NCI-H2227 (cell line): ENCODE measurements around the gene INSC.

ENCODE experiments used
- DNase-seq: peaks from one replicate; lab custom pipeline; 2025; ENCODE audit not compliant: unreplicated experiment; lab: John Stamatoyannopoulos, UW

INSC gene

DNA sequence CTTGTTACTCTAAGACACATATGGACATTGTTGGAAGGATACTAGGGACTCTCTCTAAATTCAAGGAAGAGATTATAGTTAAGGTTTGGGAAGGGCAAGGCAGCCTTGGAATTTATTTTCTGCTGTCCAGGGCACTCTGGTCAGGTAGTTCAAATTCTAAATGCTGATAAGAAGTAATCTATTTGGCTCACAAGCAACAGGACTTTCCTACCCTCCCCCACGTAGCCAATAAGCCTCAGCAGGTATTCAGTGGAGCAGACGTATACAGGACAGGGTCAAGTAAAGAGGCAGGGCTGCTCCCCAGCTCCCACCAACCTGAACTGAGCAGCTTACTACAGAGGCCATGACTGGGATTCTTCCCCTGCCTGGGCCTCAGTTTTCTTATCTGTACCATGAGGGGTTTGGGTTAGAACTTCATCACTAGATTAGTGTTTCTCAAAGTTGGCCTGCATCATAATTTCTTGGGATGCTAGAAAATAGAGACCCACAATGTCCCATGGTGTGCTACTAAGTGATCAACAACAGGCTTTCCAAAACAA lies 6.1 kb upstream of the INSC start:
- DNase-seq = no peak

DNA sequence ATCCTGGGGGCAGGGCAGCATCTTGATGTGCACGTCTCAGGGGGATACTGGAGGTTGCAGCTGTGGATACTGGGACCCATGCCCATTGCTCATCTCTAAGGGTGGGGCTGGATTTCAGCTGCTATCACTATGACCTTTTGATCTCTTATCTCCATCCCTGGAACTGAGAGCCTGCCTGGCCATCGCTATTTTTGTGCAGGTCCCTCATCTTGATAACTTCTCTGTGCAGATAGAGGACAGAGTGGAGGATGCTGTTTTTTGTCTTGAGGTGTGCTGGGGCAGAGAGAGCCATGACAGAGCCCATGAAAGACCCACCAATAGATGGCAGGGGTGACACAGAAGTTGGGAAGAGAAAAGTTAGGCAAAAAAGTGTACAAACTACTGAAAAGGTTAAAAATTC lies 5.1 kb upstream of the INSC start:
- DNase-seq = no peak

GRCh38 chr11:15111215-15111614 lies 3.5 kb upstream of the INSC start:
- DNase-seq = no peak

DNA sequence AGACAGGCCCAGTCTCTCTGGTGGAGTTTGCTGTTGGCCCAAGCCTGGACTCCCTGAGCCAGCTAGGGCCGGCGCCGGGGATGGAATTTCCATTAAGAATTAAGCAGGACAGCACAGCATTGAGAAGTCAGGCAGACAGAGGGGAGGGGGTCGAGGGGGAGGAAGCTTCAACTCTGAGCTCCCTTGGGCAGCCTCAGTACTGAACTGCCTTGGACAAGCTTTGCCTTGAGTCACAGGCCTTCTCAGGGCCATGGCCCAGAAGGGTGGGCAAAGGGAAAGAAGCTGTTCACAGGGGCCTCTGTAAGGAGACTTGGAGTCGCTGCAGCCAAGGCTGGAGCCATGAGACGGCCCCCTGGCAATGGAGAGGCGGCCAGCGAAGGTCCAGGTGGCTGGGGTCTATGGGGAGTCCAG lies 2.6 kb upstream of the INSC start:
- no peak for DNase-seq

GRCh38 chr11:15113381-15113780 lies 1.3 kb upstream of the INSC start:
- DNase-seq = no peak

DNA sequence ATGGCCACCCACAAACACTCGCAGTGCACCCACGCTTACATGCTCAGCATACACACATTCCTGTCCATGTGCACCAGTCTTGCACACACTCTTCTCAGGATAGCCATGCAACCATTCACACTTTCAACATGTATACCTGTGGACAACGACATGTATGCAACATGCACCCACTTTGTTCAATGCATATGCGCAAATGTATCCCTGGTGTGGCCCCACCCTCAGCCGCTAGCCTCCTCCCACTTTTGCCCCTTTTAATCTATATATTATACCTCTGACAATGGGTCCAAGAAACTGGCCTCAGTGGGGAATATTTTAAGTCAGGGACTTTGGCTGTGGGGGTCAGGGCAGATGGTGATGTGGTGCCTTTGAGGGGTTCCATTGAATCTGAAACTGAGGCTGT lies 963 bp downstream of the INSC start:
- DNase-seq = no peak

DNA sequence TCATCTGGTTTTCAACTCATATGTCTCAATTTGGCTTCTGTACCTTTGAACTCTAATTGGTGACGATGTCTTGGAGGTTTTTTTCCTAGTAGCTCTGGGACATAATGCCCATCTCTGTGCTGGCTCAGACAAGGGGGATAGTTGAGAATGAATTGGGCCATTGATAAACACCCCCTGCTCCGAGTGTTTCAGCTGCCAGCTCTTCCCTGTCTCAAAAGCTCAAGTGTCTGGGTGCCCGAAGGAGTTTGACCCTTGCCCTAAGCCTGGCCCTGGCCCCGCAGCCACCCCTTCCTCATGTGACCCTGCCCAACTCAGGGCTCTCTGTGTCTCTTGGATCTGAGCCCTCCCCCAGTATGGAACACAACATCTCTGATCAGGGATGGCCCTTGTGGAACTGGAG lies 3.0 kb downstream of the INSC start:
- no peak for DNase-seq

DNA sequence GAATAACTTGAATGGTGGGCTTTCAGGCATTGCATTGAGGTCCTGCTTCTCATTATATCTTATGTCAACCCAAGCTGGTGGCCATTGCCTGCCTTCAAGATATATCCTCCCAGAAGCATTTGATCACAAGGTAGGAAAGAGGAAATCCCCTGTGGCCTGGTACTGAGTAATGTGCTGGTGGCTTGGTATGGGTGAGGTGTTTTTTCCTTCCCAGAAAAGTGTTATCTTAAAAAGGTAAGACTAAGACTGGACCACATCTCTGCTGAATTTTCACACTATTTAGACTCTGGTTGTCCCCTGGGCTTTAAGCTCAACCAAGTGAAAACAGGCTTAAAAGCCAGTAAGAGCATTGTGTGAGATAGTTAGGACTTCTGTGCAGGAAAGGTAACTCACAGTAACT lies 3.7 kb downstream of the INSC start:
- DNase-seq = no peak

- DNase-seq = no peak
Measured at GRCh38 chr11:15119352-15119751, 4.6 kb downstream of the INSC start.

DNA sequence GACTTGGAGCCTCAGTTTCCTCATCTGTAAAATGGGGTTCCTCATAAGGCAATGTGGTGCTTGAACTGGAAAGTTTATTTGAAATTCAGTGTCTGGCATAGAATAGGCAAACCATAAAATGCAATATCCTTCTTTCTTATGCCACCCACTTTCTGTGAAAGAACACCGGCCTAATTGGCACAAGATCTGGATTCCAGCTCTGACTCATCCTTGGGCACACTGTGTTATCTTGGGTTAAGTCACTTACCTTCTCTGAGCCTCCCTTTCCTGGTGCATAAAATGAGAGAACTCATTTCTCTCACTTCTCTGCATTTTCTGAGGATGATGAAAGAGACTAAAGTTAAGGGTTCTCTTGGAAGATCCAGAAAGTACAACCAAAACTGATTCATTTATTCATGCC lies 5.1 kb downstream of the INSC start:
- no peak for DNase-seq

DNA sequence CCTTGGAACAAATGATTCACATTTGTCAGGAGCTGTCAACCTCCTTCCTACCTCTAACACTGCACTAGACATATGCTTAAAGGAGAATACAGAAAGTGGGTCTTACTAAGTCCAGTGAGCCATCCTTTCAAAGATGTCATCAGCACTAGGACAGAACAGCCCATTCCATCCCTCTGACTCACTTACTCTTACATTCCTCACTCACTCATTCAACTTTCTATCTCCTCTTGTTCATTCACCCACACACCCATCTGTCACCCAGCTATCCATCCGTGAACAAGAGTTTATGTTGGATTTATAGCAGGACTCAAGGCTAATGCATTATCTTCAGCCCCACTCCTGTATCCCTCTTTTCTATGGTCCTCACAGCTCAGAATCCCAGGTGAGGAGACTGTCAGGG lies 9.1 kb downstream of the INSC start:
- no peak for DNase-seq

GRCh38 chr11:15124528-15124927 lies 9.8 kb downstream of the INSC start:
- no peak for DNase-seq

DNA sequence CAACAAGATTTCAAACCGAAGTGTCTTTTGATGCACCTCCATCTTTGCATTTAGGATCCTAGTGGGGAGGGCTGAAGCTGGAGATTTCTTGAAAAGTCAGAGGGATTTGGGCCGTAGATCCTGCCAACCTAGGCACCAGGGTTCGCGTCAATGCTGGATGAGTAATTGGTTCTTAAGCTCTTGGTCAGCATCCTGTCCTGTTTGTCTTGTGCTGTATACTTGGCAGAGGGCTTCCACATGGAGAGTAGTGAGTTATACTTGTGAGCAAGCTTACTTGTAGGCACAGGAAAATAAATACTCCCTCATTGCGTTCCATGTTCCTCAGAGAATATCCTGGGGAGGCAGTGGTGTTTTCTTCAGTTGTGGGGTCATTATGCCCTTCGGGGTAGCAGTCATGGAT lies 12.6 kb downstream of the INSC start:
- no peak for DNase-seq

GRCh38 chr11:15128621-15129020 lies 13.9 kb downstream of the INSC start:
- DNase-seq = no peak

GRCh38 chr11:15136166-15136565 lies 21.4 kb downstream of the INSC start:
- DNase-seq = no peak

GRCh38 chr11:15139096-15139770 lies 24.5 kb downstream of the INSC start:
- DNase-seq = no peak

DNA sequence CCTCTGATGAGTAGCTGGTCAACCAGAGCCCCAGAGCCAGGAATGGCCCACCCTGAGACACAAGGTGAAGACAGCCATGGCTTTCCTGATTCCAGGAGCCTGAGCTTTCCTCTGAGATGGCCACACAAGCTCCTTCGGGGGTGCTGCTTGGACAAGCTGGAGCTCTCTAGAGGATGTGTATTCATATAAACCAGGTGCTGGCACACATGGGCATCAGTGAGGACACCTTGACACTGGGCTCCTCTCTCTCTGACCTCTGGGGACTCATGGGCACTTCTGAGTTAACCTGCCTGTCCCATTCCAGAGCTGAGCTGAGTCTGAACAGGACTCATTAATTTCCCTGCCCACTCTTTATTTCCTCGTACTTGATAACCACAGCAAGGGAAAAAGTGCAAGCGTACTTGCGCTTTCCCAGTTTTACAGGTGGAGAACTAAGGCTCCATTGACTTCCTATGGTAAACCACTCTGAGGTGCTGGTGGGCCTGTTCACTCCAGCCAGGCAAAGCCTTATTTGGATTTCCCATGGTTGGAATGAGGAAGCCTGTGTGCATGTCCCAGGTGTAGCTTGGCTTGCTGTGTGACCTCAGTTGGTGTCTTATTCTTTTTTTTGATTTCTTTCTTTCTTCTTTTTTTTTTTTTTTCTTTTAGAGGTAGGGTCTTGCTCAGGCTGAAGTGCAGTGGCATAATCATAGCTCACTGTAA lies 25.4 kb downstream of the INSC start:
- DNase-seq = no peak

- no peak for DNase-seq
Measured at GRCh38 chr11:15141381-15141780, 26.7 kb downstream of the INSC start.

DNA sequence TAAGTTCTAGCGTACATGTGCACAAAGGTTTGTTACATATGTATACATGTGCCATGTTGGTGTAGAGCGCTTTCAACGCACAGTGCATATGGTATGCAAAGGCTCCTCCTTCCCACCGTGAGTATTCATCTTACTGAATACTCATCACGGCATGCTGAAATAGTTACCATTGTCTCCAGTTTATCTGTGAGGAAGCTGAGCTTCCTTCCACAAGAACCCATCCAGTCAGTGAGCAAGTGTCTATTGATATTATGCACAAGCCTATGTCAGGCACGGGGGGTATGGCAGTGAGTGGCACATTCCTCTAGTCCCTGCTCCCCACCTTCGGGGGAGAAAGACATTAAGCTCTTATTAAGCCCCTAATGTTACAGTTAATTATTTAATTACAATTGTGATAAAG lies 28.1 kb downstream of the INSC start:
- DNase-seq = no peak

- DNase-seq = no peak
Measured at GRCh38 chr11:15143855-15144254, 29.1 kb downstream of the INSC start.

GRCh38 chr11:15144347-15144746 lies 29.6 kb downstream of the INSC start:
- DNase-seq = no peak

- DNase-seq = no peak
Measured at GRCh38 chr11:15145151-15145550, 30.4 kb downstream of the INSC start.

DNA sequence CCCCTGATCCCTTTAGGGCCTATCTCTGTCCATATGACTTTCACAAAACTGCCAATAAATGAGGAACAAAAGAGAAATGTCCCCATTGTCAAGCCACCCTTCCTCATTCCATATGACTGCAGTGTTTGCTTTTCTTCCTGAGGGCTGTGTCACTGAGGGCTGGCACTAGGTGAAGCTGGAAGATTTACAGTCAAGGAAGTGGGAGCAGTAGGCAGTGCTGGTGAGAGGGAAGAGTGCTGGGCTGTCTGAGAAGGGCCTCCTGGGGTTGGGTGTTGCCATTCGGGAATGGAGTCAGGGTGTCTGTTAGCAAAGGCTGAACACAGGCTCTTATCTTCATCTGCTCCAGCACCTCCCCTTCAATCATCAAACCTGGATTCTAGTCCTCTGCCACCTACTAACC lies 30.9 kb downstream of the INSC start:
- DNase-seq = no peak
